GM19438 (cell line): ENCODE results near the gene PPARGC1A.

Source experiments
- ATAC-seq: cut with Tn5 transposase; IDR thresholded peaks from one replicate; pipeline ENCODE4 v1.9.1; 2021; ENCODE audit warnings: low read depth; ENCODE audit not compliant: unreplicated experiment

PPARGC1A gene

GRCh38 chr4:23851464-23851863 is 38.4 kb downstream of the PPARGC1A start:
- ATAC-seq = no peak

GRCh38 chr4:23847158-23847557 is 42.7 kb downstream of the PPARGC1A start:
- no peak for ATAC-seq

DNA sequence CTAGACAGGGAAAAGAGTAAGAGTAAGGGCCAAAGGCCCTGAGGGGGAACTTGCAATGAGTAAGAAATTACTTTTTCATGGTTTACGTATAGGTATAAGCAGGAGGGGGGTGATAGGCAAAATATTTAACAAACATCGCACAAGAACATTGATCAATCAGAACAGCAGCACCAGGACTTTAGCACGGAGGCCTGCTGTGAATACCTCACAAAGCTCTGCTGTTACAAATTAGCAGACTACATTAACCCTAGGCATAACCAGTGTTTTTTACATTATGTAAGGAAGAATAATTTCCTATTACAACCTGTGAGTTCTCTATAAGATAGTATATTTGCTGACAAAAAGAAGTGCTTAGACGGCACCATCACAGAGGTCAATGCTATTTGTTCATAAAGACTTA is 44.9 kb downstream of the PPARGC1A start:
- no peak for ATAC-seq

- ATAC-seq = no peak
These were observed 50.6 kb downstream of the PPARGC1A start for GRCh38 chr4:23839279-23839678.

GRCh38 chr4:23838607-23839006 is 51.2 kb downstream of the PPARGC1A start:
- ATAC-seq = no peak

DNA sequence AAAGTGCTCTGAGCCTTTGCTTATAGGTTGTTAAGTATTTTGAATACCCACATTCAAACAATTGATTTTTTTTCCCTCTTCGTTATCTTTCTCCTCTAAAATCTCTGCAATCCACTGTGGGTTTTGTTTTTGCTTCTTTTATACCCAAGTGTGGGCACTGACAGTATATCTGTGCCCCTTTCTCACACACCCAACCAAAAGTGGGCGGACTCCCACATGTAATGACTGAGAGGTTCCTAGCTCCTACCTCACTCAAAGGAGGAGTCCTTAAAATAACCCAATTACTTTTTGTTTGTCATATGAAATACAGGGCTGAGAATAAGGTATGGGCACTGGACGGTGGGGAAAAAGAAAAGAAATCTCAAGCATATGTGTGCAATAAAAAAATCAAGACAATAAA is 51.7 kb downstream of the PPARGC1A start:
- ATAC-seq = no peak

GRCh38 chr4:23837371-23837770 is 52.5 kb downstream of the PPARGC1A start:
- no peak for ATAC-seq

- ATAC-seq = no peak
These were observed 53.9 kb downstream of the PPARGC1A start for GRCh38 chr4:23835774-23836478.

DNA sequence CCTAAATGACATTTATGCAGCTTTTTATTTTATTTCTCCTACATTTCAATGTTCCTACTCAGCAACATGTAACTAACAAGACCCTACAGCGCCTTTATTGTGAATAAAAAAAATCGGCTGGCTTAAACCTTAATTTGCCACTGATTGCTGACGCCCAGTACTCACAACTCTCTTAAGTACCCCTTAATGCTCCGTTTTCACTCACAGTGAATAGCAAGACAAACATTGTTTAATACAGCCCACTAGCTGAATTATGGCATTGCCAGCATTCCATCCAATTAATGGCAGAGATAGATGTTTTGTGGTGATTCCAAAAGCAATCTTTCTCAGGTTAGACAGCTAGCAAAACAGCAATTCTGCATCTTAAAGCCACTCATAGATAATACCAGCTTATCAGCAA is 61.1 kb downstream of the PPARGC1A start:
- ATAC-seq = no peak

DNA sequence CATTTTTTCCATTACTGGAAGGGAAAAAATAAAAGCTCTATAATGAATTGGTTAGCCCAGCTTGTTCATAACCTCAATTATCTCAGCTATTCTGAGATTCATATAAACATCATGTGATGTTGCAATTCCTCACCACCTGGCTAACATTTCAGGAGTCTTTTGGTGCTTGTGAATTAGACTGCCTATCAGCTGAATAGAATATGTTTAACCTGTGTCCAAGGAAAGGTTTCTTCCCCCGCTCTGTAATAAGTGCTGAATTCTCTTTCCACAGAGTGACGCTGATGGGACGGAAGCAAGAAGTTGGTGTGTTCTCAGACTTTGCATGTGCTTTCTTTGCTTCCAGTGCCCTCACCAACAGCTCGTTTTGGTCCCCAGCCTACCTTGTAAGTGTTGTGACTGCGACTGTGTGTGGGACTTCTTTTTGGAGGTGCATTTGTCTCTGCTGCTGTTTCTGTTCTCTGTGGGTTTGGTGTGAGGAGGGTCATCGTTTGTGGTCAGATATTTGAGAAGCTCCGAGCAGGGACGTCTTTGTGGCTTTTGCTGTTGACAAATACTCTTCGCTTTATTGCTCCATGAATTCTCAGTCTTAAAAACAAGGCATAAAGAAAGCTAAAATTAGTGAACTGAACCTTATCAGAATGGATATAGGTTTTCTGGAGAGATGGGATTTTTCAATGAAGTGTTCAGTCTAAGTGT is 61.7 kb downstream of the PPARGC1A start:
- ATAC-seq = no peak

- ATAC-seq = no peak
These were observed 67.7 kb downstream of the PPARGC1A start for GRCh38 chr4:23822181-23822580.

GRCh38 chr4:23819041-23819511 is 70.8 kb downstream of the PPARGC1A start:
- ATAC-seq = no peak

GRCh38 chr4:23818097-23818885 is 71.6 kb downstream of the PPARGC1A start:
- ATAC-seq = no peak

GRCh38 chr4:23814996-23815660 is 74.7 kb downstream of the PPARGC1A start:
- ATAC-seq = no peak

- no peak for ATAC-seq
These were observed 75.3 kb downstream of the PPARGC1A start for GRCh38 chr4:23814587-23814986.

GRCh38 chr4:23811161-23811560 is 78.7 kb downstream of the PPARGC1A start:
- ATAC-seq = no peak

DNA sequence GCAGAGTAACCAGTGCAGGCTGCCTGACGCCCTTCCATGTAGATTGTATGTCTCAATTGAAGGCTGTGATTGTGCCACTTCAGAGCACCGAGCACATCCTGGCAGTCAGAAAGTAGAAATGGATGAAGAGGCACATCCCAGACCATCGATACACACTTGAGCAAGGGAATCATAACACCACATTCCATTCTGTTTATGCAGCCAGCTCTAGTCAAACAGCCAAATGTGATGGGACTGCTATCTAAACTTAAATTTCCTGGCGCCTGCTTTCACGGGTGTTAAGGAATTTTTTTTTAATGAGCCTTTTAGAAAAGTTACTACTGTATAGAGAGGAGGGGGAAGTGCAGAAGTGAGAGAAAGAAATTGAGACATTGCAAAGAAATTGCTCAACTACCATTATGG is 84.4 kb downstream of the PPARGC1A start:
- ATAC-seq = no peak

- ATAC-seq = no peak
These were observed 100.1 kb downstream of the PPARGC1A start for GRCh38 chr4:23789762-23790161.

DNA sequence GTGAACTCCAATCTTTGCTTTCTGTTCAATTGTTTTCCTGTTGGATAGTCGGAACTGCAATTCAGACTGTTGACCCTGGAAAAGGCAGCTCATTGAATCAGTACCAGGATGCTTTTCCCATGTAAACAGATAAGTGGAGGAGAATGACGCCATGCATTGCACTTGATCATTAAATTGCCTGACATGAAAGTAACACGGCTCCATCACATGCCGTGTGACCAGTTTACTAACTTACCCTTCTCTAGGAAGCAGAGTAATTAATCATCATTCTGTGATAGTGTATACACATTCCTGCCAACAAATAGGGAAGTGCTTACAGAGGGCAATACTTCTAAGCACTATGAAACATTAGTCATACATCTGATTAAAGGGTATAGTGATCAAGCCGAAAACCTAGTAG is 101.4 kb downstream of the PPARGC1A start:
- ATAC-seq = no peak

GRCh38 chr4:23788027-23788426 is 101.8 kb downstream of the PPARGC1A start:
- ATAC-seq = no peak
